Endothelial cell of umbilical vein (primary cell): ENCODE measurements around the gene LILRB3.

Experiments
- EZH2 ChIP-seq: IDR thresholded peaks from 2 replicates; pipeline ENCODE4 v1.6.1; 2012; ENCODE audit warnings: borderline replicate concordance, low read depth, mild to moderate bottlenecking, moderate library complexity, low read length, inconsistent platforms; ENCODE audit not compliant: severe bottlenecking
- FOS ChIP-seq: IDR thresholded peaks from 2 replicates; pipeline ENCODE4 v1.6.1; 2011; ENCODE audit warnings: mild to moderate bottlenecking, low read length, moderate library complexity, borderline replicate concordance; ENCODE audit not compliant: insufficient read depth
- GATA2 ChIP-seq: IDR thresholded peaks from 2 replicates; pipeline ENCODE4 v1.7.0; 2011; ENCODE audit warnings: low read depth, mild to moderate bottlenecking, moderate library complexity, mixed read lengths, low read length; ENCODE audit not compliant: insufficient read length, insufficient read depth
- JUN ChIP-seq: IDR thresholded peaks from 2 replicates; pipeline ENCODE4 v1.6.1; 2011; ENCODE audit warnings: borderline replicate concordance, low read depth; ENCODE audit not compliant: insufficient read length, insufficient read depth
- MYC ChIP-seq: IDR thresholded peaks from one replicate; pipeline ENCODE4 v1.6.1; 2011; ENCODE audit warnings: mild to moderate bottlenecking, low read depth, low read length
- POLR2A ChIP-seq: IDR thresholded peaks from 2 replicates; pipeline ENCODE4 v1.6.1; 2012; ENCODE audit warnings: low read depth, mild to moderate bottlenecking, control low read depth, low read length
- POLR2AphosphoS5 ChIP-seq: IDR thresholded peaks from 2 replicates; pipeline ENCODE4 v1.6.1; 2012; ENCODE audit warnings: low read depth, mild to moderate bottlenecking, control low read depth, low read length, moderate library complexity; ENCODE audit not compliant: insufficient read depth
- TF ChIP-seq, protein P1 (sequence below): IDR thresholded peaks from 2 replicates; pipeline ENCODE4 v1.6.1; 2011; ENCODE audit not compliant: insufficient read depth, insufficient read length
- TF ChIP-seq, protein P2 (sequence below), 2 donors: IDR thresholded peaks; 1 replicate in 1 of 2; 2 replicates in 1 of 2; pipeline ENCODE4 v1.5.1; 2011; ENCODE audit warnings: low read length in 2 of 2, mild to moderate bottlenecking in 2 of 2, moderate library complexity in 2 of 2, control low read depth in 1 of 2, inconsistent platforms in 1 of 2, low read depth in 1 of 2; ENCODE audit not compliant: insufficient read depth in 1 of 2; ENCODE audit errors: extremely low read depth in 1 of 2

DNA sequence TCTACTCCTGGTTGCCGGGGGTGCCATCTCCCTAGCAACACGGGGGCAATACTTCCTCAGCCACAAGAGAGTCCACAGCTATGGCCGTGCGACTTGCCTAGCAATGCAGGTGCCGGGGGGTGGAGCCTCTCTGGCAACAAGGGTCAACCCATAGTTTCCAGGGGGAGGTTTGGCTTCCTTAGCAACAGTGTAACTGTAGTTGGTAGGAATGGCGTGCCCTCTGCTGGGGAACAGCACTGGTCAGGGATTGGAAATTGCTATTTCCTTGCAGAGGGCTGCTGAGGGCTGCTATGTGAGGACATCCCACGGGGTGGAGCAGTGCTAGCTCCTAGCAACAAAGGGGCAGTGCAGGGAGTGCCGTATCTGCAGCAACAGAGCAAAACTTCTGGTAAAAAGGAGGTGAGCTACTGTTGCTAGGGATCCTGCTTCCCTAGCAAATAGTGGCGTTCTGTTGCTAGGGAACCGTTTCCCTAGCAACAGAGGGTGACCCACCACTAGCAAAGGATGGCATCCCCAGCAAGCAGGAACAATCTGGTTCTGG, 42.8 kb downstream of the LILRB3 start:
- TF ChIP-seq, protein P1, sequence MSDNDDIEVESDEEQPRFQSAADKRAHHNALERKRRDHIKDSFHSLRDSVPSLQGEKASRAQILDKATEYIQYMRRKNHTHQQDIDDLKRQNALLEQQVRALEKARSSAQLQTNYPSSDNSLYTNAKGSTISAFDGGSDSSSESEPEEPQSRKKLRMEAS, result no peak
- TF ChIP-seq, protein P2, sequence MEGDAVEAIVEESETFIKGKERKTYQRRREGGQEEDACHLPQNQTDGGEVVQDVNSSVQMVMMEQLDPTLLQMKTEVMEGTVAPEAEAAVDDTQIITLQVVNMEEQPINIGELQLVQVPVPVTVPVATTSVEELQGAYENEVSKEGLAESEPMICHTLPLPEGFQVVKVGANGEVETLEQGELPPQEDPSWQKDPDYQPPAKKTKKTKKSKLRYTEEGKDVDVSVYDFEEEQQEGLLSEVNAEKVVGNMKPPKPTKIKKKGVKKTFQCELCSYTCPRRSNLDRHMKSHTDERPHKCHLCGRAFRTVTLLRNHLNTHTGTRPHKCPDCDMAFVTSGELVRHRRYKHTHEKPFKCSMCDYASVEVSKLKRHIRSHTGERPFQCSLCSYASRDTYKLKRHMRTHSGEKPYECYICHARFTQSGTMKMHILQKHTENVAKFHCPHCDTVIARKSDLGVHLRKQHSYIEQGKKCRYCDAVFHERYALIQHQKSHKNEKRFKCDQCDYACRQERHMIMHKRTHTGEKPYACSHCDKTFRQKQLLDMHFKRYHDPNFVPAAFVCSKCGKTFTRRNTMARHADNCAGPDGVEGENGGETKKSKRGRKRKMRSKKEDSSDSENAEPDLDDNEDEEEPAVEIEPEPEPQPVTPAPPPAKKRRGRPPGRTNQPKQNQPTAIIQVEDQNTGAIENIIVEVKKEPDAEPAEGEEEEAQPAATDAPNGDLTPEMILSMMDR (IDR thresholded peaks at IDR 0.05; ENCODE audit: extremely low read depth in 1 of 2, insufficient read depth in 1 of 2, low read depth in 1 of 2, low read length in 2 of 2), result peak; percentile 43 to 46
- TF ChIP-seq POLR2AphosphoS5, result no peak
- TF ChIP-seq GATA2, result no peak
- TF ChIP-seq EZH2, result no peak
- no peak for TF ChIP-seq MYC
- TF ChIP-seq POLR2A, result no peak
- TF ChIP-seq FOS, result no peak
- TF ChIP-seq JUN, result no peak
